NCI-H1105 (cell line): ENCODE data around the gene NEU4.
"Not testable (repeated sequence)": the region's sequence is repeated elsewhere in the genome, so short reads cannot be mapped to it uniquely, and the experiment has no call there.

Experiments used
- DNase-seq: peaks from one replicate; lab custom pipeline; 2025; lab: John Stamatoyannopoulos, UW

Gene NEU4

DNA sequence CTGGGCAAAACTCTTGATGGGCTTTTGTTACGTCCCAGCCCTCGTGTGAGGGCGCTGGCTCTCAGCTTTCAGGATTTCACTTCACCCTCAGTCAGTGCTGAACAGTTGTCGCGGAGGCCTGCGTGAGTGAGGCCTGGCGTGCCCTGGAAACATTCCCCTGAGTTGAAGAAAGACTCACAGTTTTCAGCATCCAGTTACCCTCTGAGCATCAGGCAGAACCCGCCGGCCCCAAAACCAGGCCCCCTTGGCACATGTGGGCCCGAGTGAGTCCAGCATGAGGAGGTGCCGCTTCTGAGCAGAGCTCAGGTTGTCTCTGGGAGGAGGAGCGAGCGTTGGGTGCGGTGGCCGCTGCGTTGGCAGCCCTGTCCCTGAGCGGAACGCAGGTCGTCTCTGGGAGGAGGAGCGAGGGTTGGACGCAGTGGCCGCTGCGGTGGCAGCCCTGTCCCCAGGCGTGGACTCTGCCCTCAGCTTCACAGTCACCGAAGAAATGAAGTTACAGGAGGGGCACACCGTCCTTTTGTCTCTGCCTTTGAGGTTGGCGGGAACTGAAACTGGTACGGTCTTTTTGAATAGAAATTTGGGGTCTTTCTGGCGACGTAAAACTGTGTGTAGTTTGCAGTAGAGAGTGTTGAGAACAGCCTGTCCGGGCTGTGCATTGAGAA, at the start of gene NEU4:
Gene NEU4 (plus strand): TSS at position 473 of the 662 bp plus-strand sequence. CDS start 5,292 bp downstream, outside the sequence.
- DNase-seq: no peak

DNA sequence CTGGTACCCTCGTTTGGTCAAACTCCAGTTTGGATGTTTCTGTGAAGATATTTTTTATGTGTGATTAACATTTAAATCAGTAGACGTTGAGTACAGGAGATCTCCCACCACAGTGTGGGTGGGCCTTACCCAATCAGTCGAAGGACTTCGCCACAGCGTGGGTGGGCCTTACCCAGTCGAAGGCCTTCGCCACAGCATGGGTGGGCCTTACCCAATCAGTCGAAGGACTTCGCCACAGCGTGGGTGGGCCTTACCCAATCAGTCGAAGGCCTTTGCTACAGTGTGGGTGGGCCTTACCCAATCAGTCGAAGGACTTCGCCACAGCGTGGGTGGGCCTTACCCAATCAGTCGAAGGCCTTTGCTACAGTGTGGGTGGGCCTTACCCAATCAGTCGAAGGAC, 49.1 kb upstream of the NEU4 start:
- not testable (repeated sequence) for DNase-seq

DNA sequence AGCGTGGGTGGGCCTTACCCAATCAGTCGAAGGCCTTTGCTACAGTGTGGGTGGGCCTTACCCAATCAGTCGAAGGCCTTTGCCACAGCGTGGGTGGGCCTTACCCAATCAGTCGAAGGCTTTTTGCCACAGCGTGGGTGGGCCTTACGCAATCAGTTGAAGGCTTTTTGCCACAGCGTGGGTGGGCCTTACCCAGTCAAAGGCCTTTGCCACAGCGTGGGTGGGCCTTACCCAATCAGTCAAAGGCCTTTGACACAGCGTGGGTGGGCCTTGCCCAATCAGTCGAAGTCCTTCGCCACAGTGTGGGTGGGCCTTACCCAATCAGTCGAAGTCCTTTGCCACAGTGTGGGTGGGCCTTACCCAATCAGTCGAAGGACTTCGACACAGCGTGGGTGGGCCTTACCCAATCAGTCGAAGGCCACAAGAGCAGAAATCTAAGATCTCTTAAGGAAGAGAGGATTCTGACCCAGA, 48.7 kb upstream of the NEU4 start:
- DNase-seq: no peak

GRCh38 chr2:241762321-241762932, 46.6 kb upstream of the NEU4 start:
- DNase-seq: no peak

GRCh38 chr2:241762933-241763369, 46.0 kb upstream of the NEU4 start:
- no peak for DNase-seq

- no peak for DNase-seq
These were observed 45.3 kb upstream of the NEU4 start for GRCh38 chr2:241763551-241764274.

GRCh38 chr2:241764275-241765241, 44.4 kb upstream of the NEU4 start:
- DNase-seq: no peak

- DNase-seq: no peak
These were observed 41.3 kb upstream of the NEU4 start for GRCh38 chr2:241767464-241768250.

- DNase-seq: no peak
These were observed 40.7 kb upstream of the NEU4 start for GRCh38 chr2:241768251-241768711.

DNA sequence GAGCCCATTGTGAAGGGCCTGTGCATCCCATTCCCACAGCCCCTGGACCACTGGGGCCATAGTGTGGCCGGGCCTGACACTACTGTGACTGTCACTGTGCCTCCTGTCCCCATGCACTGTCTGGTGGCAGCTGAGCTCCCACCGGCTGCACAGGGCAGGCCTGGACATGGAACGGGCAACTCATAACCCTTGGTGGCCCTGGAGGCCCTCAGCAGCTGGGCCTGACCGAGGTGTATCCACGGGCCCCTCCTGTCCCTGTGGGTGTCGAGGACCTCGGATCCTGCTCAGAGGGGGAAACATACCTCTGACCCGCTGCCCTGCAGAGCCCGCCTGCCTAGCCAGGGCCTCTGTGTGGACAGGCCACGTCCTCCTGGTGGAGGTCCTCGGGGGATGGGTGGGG, 40.1 kb upstream of the NEU4 start:
- no peak for DNase-seq

DNA sequence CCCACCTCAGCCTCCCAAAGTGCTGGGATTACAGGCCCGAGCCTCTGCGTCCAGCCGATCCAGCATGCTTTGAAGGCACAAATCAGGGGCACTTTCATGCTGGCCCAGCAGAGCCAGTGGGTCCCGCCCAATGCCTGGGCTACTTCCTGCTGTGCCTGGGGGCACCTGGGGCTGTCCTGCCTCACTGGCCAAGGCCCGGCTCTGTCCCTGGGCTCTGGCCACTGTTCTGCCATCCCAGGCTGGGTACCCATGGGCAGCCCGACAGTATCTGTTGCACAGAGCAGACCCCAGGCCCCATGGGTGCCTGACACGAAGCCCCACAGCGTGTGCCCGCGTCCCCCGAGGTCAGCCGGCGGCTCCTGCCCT, 39.2 kb upstream of the NEU4 start:
- DNase-seq: no peak

GRCh38 chr2:241770185-241770935, 38.6 kb upstream of the NEU4 start:
- DNase-seq: no peak

DNA sequence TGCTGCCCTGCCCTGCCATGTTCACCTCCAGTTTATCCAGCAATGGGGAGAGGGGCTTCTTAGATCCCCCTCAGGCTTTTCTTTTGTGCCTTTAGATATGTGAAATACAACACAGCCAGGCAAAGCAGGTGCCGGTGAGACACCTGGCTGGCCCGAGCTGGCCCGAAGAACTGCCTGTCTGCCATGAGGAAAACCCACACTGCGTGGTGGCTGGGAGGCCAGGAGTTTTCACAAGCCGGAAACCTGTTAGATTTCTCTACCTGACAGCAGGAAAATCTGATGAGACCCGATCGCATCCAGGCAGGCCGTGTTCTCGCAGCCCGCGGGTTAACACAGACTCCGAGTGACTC, 38.1 kb upstream of the NEU4 start:
- no peak for DNase-seq

DNA sequence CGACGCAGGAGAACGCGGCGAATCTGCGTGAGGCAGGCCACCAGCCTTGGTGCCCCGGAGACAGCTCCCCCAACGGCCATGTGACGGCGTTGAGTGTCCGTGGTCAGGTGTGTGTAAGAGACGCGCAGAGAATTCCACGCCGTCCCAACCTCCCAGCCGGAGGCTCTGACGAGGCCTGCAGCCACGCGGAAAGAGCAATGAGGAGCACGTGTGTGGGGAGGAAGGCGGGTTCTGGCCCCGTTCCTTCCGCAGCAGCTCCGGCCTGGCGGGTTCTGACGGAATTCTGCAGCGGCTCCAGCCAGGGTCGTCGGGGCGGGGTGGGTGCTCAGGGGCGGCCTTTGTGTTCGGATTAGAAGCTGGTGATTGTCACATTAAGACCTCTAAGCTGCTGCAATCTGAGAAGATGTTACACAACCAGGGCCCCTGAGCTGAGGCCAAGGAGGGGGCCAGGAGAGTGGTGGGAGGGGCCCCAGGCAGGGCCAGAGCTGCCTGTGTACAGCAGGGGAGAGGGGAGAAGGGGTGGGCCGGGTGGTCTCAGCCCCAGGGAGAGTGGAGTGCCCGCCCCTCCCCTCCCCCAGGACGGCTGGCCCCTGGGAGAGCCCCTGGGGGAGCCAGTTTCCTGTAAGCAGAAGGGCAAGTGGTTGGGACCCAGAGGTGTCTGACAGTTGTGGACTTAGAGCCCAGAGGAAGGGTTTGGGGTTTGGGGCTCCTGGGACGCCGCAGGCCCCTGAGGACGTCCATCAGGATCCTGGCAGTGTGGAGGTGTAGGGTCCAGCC, 37.5 kb upstream of the NEU4 start:
- no peak for DNase-seq

DNA sequence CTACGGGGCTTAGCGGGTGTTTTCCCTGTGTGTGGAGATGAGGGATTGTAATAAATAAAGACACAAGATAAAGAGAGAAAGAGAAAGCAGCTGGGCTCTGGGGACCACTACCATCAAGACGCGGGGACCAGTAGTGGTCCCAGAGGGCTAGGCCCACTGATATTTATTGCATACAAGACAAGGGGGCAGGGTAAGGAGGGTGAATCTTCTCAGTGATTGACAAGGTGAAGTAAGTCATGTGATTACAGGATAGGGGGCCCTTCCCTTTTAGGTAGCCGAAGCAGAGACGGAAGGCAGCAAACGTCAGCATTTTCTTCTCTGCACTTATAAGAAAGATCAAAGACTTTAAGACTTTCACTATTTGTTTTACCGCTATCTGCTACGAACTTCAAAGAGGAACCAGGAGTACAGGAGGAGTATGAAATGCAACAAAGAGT, 36.9 kb upstream of the NEU4 start:
- no peak for DNase-seq

- DNase-seq: no peak
These were observed 35.2 kb upstream of the NEU4 start for GRCh38 chr2:241773511-241774418.

GRCh38 chr2:241774419-241775222, 34.4 kb upstream of the NEU4 start:
- no peak for DNase-seq
